Middle frontal gyrus (tissue), 1 donor: ENCODE data around the gene LHFPL2.
A peak's percentile ranks its signal among the peaks of the same experiment; 100 is the strongest.
"Not testable (repeated sequence)": the region's sequence is repeated elsewhere in the genome, so short reads cannot be mapped to it uniquely, and the experiment has no call there.

Source experiments
- DNase-seq: peaks from one replicate; pipeline ENCODE4 v3.0.0-alpha.2; 2015; ENCODE audit warnings: low spot score; ENCODE audit errors: extremely low spot score

Gene LHFPL2

DNA sequence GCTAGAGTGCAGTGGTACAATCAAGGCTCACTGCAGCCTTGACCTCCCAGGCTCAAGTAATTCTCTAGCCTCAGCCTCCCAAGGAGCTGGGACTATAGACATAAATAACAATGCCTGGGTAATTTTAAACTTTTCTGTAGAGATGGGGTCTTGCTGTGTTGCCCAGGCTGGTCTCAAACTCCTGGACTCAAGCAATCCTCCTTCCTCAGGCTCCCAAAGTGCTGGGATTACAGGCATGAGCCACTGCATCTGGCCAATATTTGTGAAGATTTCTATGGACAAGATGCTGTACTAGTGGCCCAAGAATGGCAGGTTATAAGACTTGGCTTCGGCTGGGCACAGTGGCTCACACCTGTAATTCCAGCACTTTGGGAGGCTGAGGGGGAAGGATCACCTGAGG is 18.4 kb upstream of the LHFPL2 start:
- not testable (repeated sequence) for DNase-seq

DNA sequence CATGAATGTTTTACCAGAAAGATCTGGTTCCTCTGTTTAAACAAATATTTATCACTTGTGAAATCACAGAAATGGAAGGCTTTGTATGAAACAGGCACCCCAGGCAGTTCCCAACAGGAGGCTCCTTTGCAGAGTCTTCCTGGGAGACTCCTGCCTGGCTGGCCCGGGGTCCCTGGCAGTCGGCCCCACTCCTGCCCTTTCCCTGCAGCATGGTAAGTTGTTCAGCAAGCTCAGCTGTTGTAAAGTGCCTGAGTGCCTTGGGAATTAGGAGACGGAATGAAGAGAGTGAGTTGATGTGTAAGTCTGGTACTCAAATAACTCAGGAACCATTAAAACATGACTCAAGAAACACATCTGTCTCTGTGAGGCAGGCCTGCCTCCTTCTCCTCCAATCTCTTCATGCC is 17.5 kb upstream of the LHFPL2 start:
- DNase-seq = no peak

DNA sequence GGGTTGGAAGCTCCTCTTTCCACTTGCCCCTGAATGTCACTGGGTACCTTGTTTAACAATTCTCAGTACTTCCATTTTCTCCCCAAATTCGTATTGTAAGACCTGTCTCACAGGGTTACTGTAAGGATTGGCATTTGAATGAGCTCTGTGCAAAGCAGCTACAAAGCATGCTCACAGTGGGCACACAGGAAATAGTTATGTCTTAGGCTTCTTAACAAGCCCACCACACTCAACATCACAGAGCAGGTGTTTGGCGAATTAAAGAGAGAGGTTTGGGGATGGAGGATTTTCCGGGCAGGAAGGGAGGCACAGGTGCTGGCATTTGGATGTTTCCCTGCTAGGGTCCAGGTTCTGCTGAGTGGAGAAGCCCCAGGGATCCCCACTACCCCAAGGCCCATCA is 17.0 kb upstream of the LHFPL2 start:
- DNase-seq = no peak

DNA sequence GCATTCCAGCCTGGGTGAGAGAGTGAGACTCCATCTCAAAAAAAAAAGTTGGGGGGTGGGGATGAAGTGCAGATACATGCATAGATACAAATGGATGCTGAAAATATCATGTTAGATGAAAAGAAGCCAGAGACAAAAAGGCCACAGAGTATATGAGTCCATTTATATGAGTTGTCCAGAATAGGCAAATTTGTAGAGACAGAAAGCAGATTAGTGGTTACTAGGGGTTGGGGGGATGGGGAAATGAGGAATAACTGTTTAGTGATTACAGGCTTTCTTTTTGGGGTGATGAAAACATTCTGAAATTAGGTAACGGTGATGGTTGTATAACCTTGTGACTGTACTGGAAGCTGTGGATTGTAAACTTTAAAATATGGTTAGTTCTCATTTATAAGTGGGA is 13.8 kb upstream of the LHFPL2 start:
- no peak for DNase-seq

DNA sequence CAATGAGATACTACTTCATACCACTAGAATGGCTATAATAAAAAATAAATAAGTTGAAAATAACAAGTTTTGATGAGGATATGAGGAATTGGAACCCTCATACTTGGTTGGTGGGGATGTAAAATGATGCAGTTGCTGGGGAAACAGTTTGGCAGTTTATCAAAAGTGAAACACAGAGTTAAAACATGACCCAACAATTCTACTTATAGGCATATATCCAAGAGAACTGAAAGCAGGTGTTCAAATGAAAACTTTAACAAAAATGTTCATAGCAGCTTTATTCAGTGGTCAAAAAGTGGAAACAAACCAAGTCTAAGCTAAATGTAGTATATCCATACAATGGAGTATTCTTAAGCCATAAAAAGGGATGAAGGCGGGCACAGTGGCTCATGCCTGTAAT is 13.1 kb upstream of the LHFPL2 start:
- DNase-seq = no peak

DNA sequence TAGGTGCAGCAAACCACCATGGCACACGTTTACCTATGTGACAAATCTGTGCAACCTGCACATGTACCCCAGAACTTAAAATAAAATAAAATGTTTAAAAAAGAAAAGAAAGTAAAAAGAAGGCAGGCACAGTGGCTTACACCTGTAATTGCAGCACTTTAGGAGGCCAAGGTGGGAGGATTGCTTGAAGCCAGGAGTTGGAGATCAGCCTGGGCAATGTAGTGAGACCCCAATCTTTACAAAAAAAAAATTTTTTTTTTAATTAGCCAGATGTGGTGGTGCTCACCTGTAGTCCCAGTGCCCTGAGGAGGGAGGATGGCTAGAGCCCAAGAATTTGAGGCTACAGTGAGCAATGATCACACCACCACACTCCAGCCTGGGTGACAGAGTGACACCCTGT is 12.5 kb upstream of the LHFPL2 start:
- no peak for DNase-seq

DNA sequence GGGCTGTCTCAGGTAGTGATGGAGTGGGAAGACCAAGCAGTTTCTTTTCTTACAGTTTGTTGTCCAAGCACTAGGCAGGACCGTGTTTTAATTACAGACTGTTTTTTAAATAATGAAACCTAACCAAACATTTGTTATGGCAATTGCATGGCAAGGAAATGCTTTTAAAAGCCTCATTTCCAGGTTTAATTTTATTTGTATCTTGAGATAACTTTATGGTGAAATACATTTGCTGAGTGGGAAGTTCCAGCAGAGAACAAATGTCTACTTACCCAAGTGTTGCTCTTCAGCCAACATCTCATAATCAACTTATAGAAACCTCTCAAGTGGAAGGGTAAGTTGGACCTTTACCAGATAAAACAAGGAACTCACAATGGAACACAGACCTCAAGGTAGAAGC is 11.8 kb upstream of the LHFPL2 start:
- DNase-seq = no peak

DNA sequence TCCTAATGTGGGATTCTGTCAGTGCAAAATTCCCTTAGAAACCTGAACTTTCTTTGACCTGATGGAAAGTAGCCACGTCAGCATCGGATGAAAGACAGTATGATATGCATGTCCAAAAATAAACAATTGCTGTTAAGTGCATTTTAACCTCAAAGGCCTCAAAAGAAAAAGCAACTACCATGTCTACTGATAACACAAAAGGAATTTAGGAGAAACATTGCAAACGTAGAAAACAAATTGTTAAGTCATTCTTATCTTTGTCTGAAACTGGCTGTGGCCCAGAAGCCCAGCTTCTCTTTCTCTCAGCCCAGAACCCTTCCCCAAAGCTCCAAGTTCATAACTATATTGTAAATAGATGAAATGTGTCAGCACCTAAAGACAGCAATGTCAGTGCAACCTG is 11.1 kb upstream of the LHFPL2 start:
- no peak for DNase-seq

DNA sequence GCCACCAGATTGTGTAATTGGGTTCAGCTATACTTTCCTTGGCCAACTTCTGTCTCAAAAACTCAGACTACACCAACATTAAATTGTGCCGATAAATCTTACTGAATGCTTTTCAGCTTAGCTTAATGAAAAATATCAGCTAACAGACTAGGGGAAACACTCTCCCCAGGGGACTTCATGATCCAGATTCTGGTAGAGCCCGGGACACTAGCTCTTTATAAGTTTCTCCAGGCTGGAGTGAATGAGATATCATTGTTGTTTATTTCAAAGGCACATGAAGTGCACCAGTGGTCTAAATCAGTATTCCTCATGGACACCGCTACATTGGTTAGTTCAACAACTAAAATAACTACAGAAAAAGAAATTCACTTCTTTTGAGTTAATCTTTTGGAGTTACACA is 10.5 kb upstream of the LHFPL2 start:
- no peak for DNase-seq

DNA sequence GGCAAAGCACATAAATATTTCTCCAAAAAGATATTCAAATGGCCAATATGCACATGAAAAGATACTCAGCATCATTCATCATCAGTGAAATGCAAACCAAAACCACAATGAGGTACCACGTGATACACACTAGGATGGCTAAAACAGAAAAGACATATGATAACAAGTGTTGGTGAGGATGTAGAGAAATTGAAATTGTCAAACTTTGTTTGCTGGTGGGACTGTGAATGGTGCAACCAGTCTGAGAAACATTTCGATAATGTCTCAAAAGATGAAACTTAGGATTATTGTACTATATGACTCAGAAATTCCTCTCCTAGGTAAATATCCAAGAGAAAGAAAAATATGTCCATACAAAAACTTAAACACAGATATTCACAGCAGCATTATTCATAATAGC is 8.6 kb upstream of the LHFPL2 start:
- DNase-seq = no peak

DNA sequence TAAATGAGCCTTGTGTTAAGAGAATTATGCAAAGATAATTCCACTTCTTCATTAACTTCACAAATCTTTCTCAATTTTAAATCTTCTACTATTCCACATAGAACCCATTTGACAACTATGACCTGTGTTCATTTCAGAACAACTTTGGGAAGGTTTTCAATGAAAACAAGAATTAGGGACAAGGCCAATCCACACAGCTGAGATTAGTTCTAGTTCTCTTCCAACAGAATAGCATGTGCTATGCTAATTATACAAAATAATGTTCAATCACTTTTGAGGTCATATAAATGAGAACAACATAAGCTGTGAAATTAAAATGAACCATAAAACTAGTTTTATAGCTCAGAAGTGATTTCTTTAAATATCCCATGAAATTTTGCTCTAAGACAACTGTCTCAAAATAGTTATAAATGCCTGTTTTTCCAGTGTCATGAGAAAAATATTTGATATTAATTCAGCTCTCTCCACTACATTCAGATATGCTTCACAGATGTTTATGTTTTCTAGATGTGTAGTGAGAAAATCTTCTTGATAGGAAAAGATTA is 7.2 kb upstream of the LHFPL2 start:
- no peak for DNase-seq

DNA sequence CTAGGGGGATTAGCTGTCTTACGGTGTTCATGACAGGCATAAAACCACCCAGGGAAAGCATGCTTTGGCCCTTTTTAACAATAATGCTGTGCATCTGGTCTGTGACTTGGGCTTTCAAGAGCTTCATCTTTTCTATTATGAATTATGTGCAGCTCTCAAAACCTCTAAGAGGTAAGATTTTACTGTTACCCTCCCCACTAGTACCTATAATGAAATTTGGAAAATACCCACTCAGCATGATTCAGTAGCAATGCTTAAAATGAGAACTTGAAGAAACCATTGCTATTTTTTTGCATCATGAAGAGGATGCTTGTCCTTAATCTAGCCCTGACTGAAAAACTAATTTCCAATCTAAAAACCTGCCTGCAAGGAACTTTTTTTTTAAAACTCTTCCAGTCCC is 5.8 kb upstream of the LHFPL2 start:
- DNase-seq = no peak

DNA sequence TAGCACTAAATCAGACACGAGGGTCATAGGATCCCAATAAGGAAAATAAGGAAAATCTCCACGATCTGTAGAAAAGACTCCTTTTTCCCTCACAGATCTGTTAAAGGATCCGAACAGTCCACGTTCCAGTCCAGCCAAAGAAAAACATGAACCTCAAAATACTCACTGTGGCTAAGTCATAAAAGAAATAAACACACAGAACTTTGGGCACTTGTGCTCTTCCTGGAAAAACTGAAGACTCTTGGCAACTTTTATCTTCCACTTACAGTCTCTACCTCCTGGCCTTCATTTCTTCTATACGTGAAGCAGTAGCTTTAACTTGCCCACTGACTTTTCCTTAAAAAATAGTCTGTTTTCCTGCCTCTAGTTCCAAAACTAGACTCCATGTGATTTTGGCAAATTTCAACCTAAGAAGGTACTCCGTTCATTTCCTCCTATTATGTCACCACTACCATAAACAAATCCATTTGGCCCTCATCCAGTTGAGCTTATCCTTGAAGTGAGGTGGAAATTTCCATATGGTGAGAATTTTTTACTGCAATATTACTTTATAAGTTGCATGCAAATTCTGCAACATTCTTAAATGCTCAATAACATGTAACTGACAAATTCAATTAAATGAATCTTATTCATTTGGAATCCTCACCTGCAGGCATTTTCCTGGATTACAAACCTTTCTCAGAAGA is 5.3 kb upstream of the LHFPL2 start:
- no peak for DNase-seq

DNA sequence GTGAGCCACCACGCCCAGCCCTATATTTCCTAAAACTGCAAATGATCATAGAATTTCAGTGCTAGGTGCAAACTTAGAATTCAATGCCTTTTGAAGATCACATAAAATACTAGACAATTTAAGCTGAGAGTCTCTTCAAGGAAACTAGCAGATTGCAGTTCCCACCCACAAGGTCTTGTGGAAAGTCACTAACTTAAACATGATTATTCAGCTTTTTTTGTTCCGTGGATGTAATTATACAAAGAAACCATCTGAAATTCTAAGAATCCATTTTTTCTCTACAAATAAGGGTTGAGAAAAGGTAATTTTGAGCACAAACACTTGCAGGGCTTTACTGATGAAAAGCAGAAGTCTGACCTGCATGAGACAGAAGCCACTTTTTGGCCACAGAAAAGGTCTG is 4.5 kb upstream of the LHFPL2 start:
- no peak for DNase-seq

DNA sequence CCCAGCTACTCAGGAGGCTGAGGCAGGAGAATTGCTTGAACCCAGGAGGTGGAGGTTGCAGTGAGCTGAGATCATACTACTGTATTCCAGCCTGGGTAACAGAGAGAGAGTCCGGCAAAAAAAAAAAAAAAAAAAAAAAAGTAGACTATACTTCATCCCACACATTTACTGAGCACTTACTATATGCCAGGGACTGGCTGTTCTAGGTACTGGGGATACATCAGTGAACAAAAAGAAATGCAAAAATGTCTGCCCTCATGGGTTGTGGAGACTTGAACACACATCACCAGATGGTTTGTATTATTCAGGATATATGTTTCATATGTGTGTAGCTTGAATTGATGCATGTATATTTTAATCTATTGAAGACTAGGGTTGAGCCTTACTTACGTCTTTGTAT is 2.9 kb upstream of the LHFPL2 start:
- no peak for DNase-seq

DNA sequence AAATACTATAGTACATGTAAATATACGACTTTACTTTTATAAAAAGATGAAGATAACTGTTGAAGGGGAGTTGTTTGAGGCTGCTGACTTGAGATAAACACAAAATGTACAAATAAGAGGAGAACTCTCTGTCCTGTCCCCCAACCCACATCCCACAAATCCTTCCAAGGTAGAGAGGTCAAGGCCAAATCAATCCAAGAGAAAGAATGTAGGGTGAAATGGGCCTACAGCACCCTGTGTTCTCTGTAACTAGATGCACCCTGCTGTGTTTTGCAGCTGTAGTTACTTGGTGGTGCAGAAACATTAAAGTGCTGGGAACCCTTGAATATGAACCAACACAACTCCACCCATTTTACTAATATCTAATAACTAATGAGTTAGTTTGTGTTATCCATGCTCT is 2.0 kb upstream of the LHFPL2 start:
- no peak for DNase-seq

DNA sequence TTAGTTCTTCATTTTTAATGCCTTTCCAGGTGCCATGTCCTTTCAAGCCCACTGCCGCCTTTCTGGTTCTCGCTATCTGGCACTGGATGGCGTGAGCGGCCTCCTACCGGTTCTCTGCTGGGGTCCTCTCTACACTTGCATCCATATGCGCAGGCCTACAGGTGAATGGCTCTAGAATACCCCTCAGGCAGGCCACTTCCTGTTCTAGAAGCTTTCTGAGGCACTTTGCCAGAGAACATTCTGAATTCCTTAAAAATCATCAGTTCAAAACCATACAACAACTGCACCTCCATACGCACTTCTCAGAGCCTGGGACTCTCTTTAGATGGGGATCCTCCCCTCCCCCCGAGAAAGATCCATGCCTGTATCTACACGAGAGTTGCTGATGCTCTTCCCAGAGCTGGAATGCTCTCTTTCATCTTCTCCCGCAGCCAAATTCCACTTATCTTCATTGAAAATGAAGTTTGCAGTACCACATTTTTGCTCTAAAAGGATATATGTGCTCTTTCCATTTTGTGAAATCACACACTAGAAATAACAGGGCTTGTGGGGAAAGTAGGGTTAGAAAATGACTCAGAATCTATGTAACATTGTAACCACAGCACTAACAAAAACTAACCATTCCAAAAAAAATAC is 1.4 kb upstream of the LHFPL2 start:
- no peak for DNase-seq

DNA sequence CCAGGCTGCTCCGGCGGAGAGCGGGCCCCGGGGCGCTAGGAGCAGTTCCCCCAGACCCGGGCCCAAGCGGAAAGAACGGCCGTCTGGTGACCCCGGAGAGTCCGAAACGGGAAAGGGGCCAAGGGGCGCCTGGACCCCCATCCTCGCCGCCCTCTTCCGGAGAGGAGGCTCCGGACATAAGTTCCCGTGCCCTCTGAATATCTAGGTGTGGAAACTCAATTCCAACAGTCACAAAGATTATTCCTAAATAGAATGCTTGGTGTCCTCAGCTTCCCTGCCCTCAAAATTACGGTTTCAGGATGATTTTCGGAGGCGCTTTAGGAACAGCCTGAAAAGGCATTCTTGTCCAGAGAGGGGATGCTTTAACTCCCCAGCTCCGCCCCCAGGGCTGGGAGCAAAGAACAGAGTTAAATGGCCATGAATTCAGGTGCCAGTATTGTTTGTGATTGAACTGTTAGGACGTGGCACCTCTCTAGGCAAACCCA is 681 bp upstream of the LHFPL2 start:
- DNase-seq = no peak

DNA sequence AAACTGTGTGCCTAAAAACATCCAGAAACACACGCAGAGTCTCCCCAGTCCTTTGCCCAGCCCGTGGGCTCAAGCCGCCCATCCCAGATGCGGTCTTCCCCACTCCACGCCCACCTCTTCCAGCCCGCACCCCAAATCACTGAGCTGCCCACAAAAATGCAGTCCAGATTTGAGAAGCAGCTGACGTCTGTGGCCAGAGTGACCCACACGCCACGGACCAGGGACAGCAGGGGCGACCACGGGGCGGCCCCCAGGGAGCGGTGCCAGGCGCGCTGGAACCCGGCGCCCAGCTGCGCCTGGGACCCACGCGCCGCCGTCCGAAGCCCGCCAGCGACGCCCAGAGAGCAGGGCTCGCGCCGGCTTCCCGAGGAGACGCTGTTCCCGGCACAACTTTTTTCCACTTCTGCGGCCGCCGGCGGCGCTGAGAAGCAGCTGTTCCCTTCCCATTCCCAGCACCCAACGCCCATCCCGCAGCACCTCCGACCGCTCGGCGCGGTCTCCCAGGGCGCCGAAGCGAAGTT is 674 bp downstream of the LHFPL2 start:
- DNase-seq = peak; percentile 51

DNA sequence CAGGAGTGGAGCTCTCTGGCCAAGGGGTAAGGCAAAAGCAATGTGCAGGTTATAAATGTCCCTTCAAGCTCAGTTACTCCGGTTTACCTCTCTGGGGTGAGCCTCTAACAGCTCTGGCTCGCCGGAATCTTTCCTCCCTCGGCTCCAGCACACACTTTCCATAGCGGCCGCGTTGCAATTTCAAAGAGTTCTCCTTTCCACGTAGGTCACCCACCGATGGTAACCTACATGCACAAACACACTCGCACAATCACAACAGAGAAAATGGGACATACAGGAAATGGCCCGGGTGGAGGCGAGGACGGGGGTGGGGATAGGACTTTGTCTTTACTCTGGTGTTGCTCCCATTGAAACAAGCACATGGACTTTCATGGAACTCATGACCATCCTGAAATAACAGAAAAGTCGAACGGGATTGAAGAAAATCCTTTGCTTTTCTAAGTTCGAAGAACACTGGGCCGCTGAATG is 1.2 kb downstream of the LHFPL2 start:
- no peak for DNase-seq

DNA sequence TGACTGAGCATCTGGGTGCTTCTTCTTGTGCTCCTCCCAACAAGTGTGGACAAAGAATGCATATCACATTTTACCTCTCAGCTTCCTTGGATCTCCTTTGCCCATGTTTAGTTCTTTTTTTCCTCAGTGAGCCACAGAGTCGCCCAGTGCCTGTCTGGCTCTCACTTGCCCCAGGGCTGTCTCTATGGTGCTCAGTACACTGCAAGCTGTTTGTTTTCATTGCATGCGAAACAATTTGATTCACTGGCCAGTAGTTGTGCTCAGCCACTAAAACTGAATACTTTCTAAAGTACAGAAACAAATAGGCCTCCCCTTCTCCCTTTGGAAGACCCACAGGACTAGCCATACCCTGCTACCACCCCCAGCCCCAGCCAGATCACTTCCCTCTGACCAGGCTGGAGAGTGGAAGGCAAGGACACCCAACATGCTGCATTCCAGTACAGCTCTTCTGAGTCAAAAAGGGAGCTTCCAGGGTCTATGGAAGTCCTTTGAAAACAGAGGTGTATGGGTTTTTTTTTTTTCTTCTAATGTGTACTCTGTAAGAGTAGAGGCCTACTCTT is 3.8 kb downstream of the LHFPL2 start:
- DNase-seq = no peak

DNA sequence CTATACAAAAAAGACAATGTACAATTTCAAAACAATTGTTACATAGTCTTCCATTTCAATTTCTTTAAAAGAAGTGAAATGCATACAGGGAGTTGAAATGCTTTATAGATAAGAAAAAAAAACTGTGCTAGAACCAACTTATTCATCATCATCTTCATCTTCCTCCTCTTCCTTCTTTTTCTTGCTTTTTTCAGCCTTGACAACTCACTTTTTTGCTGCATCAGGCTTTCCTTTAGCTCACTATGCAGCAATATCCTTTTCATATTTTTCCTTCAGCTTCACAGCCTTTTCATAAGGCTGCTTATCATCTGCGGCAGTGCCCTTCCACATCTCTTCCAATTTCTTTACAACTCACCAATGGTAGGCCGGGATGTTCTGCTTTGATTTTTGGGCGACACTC is 4.4 kb downstream of the LHFPL2 start:
- DNase-seq = no peak
